LNCAP (cell line): ENCODE results near the gene CIPC.

ENCODE experiments used
- TF ChIP-seq, protein P1 (sequence below): fragments of 450-650 bp; IDR thresholded peaks from 2 replicates; pipeline ENCODE4 v1.5.1; 2017; ENCODE audit warnings: mild to moderate bottlenecking

Gene CIPC

DNA sequence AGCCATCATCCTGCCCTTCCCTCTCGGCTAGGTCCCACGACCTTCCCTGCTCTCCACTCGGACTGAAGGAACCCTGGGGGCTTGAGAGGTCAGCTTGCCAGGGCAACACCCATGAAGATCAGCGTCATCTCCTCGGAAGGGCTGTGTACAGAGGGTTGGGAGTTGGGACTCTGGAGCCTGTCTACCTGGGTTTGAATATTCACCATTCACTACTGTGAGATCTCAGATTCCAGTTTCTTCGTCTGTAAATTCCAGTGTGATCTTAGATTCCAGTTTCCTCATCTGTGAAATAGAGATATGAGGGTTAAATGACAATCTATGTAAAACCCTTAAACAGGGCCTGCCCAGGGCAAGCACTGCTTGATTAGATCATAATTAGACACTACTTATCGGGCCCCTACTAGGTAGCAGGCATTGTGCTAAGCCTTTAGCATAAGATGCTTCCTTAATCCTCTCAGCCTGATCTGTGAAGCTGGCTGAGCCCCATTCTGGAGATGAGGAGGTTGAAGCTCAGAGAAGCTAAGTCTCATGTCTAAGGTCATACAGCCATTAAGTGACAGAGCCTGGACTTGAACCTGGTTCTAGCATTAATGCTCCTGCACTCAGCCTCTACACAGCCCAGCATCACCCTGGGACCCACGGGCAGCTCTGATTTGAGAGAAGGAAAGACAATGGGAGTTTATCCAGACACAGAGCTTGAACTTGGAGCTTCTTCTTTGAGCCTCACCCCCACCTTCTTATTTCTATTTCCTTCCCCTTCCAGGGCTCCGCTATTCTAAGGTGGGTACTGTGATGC, 44.1 kb downstream of the CIPC start:
- TF ChIP-seq, protein P1, sequence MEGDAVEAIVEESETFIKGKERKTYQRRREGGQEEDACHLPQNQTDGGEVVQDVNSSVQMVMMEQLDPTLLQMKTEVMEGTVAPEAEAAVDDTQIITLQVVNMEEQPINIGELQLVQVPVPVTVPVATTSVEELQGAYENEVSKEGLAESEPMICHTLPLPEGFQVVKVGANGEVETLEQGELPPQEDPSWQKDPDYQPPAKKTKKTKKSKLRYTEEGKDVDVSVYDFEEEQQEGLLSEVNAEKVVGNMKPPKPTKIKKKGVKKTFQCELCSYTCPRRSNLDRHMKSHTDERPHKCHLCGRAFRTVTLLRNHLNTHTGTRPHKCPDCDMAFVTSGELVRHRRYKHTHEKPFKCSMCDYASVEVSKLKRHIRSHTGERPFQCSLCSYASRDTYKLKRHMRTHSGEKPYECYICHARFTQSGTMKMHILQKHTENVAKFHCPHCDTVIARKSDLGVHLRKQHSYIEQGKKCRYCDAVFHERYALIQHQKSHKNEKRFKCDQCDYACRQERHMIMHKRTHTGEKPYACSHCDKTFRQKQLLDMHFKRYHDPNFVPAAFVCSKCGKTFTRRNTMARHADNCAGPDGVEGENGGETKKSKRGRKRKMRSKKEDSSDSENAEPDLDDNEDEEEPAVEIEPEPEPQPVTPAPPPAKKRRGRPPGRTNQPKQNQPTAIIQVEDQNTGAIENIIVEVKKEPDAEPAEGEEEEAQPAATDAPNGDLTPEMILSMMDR = no peak

DNA sequence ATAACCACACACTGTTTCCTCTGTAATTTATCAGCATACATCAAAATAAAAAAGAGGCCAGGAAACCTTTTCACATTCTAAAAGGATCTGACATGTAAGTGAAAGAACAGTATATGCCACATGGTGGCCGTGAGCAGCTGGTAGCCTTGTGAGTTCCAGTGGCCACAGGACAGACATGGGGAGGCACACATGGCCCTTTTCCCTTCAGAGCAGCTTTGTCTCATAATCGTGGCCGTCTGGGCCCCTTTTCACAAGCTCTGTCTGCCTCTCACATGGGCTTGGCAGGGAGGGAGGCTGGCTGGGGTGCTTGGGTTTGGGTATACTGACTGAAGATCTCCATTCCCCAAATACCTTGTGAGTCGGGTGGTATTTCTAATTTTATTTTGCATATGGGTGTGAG, 45.0 kb downstream of the CIPC start:
- TF ChIP-seq, protein P1 = no peak

DNA sequence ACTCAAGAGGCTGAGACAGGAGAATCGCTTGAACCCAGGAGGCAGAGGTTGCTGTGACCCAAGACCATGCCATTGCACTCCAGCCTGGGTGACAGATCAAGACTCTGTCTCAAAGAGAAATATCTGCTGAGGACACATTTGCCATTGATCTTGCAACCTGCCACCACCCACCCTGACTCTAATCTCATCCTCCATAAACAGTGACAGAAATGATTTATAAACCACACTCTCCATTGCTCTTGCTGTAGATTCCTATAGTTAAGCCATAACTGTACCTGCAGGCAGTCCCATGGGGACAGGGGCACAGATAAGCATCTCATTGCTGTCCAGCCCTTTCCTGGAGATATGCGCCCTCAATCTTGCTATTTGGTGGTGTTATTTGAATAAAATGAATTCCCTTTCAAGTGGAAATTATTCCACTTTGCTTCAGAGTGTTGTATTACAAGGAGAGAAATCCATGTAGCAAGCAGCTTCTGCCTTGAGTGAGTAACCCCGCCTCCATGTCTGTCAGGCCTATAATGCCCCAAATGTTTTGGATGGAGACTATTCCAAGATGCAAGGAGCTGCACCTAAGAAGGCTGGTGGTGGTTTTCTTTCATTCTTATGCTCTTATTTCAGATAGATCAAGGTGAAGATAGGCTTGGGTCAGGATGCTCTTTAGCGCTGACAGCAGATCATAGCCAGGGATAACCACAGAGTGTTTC, 46.5 kb downstream of the CIPC start:
- TF ChIP-seq, protein P1 = no peak

DNA sequence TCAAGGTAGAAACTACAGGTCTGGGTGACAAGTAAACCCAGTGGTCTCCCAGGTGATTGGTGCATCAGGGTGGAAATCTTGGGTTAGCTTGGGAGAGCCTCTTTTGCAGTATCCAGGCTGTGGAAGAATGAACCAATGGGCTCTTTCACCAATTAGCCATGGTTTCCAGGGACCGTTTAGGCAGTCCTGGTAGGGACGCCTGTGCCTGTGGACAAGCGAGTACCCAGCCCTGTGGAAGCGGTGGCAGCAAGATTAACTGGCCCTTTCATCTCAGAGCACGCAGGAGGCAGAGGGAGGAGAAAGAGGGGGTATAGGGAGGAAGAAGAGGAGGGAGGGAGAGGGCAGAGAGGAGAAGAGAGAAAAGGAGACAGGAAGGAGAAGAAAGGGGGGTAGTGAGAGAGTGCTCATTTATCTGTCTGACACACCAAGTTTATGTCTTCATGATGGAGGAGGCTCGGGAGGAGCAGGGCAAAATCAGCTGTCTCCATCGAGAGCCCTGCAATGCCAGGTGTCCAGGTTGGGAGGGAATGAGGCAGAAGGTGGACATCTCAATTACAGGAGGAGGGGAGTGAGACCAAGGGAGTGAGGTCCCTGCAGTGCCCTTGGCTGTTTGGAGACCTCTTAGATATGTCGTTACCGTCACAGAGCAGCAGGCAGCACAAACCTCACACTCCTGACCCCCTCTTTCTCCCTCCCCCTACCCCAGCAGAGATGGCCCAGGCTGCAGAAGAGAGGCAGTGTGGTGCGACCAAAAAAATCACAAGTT, 48.1 kb downstream of the CIPC start:
- TF ChIP-seq, protein P1 = no peak

DNA sequence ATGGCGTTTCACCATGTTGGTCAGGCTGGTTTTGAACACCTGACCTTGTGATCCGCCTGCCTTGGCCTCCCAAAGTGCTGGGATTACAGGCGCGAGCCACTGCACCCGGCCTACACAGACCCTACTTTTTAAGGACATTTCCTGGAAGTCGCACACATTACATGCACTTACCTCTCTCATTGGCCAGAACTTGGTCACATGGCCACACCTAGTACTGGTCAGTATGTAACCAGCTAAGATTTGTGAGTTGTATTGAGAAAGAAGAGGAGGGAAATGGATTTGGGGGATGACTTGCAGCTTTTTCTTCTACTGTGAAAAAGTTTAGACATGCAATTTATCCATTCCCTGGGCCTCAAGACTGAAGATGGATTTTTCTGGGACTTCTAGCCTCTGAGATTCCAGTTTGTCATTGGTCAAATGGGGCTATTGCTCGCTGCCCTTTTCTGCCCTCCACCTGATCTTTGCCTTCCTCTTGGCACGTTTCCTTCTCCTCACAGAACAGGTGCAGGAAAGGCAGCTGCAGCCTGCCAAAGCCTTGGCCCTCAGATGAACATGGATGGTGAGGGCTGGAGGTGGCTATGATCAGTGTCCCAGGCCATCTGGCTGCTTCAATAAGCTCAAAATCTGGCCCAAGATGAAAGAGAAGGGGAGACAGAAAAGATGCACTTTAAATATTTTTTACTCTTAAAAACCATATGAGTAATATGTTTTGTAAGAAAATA, 50.6 kb downstream of the CIPC start:
- TF ChIP-seq, protein P1 = no peak

DNA sequence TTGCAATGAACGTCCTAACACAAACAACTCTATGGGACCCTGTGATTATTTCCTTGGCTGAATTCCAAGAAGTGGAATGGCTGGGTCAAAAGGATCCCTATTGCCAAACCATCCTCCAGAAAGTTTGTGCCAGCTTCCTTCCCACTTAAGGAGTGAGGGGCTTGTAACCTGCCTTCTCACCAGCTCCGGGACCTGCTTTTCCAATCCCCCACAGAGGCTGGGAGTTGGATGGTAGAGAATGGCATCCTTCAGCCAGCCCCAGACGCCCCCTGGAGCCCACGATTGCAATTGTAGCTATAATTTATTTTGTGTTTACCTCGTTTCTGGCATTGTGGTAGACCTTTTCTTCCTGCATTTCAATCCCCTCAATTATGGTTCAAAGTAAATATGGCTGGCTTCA, 53.2 kb downstream of the CIPC start:
- TF ChIP-seq, protein P1 = peak; percentile 49

DNA sequence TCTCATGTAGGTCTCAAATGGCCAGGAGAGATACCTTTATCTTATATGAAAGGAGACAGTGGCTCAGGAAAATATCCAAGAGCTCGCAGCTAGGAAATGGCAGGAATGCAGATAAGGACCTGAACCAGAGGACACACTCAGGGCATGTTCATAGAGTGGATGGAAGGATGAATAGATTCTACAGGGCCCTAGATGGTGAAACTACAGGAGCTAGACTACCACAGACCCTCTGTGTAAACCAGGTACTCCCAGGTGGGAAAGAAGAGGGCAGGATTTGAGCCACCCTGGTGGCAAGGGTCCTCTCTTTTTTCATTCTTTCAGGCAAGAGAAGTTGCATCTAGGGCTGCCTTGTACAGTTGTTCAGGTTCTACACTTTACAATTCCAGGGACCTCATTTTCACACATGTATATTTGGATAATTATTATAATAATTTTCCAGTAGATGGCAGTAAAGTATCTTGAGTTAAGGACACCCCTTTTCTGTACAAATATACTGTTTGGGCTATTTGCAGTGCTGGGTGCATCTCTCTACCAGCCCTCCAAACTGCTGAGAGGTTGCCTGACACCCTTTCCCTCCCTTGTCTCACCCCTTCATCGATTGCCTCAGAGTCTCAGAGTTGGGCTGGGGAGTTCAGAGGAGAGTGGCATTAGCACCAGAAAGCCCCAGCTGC, 54.0 kb downstream of the CIPC start:
- TF ChIP-seq, protein P1 = peak; percentile 24; the same call in 1 of the 2 replicates
